ENCODE results near the gene RELL1. TPM values are rescaled to one million over a fixed set of nuclear protein-coding genes. Genes with fewer than 3 reads are reported as not detected.

The RELL1 gene
- total RNA-seq, 2 experiments from 2014 or later, result 48.6 to 50.3 TPM

DNA sequence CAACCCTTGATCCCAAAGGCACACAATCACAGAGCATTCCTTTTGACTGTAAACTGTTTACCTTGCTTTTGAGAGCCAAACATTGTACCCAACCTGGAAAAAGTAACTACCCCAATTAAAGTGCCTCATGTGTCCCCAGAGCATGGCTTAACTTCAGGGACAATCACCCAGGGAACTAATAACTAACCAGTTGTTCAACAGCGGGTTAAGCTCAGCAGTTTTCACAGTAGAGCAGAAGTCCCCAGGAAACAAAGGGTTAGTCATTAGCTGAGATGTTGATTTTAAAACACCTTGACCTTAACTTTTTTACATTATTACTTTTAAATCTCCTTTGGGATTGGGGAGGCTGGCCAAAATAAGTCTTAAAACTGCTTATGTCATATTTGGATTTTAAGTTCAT lies 94.8 kb downstream of the RELL1 start:
- intact Hi-C loops (cut with DNase I, micrococcal nuclease), result no loop called here
- TF ChIP-seq, protein P1, sequence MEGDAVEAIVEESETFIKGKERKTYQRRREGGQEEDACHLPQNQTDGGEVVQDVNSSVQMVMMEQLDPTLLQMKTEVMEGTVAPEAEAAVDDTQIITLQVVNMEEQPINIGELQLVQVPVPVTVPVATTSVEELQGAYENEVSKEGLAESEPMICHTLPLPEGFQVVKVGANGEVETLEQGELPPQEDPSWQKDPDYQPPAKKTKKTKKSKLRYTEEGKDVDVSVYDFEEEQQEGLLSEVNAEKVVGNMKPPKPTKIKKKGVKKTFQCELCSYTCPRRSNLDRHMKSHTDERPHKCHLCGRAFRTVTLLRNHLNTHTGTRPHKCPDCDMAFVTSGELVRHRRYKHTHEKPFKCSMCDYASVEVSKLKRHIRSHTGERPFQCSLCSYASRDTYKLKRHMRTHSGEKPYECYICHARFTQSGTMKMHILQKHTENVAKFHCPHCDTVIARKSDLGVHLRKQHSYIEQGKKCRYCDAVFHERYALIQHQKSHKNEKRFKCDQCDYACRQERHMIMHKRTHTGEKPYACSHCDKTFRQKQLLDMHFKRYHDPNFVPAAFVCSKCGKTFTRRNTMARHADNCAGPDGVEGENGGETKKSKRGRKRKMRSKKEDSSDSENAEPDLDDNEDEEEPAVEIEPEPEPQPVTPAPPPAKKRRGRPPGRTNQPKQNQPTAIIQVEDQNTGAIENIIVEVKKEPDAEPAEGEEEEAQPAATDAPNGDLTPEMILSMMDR (IDR thresholded peaks at IDR 0.05), result no peak
- no peaks in the 10 kb centered on the region for H3K36me3 ChIP-seq (ENCODE audit: insufficient read depth, low read length)
- no peaks in the 10 kb centered on the region for H3K27me3 ChIP-seq (ENCODE audit: control insufficient read depth in 1 of 2, insufficient read depth in 2 of 2, low read length in 2 of 2)
- no peaks in the 10 kb centered on the region for H3K4me1 Mint-ChIP-seq (ENCODE audit: low read depth)
- CTCF ChIA-PET, result interaction anchor here (0.9 kb wide), 1 partner anchor 12 kb away, joined by 3 read pairs; no protein-coding TSS in a partner anchor
- H3K27ac Mint-ChIP-seq, result no peak overlapping the region
- H3K9me3 Mint-ChIP-seq, result no peaks in the 10 kb centered on the region
- H3K36me3 Mint-ChIP-seq (ENCODE audit: low read depth), result no peaks in the 10 kb centered on the region
- H3K4me3 Mint-ChIP-seq, result no peak overlapping the region
- POLR2A ChIA-PET, result no interaction called here
- DNase-seq (no peak), ATAC-seq (ENCODE audit: poor library complexity) (no peak)
- no peaks in the 10 kb centered on the region for H3K4me1 ChIP-seq (ENCODE audit: insufficient read depth, low read length)
- no peak overlapping the region for H3K27ac ChIP-seq (ENCODE audit: low read depth in 1 of 2, low read length in 2 of 2)
- peaks cover 6% of the 10 kb centered on the region for H3K27me3 Mint-ChIP-seq
- H3K9me3 ChIP-seq (ENCODE audit: control insufficient read depth in 1 of 2, insufficient read depth in 1 of 2, low read length in 2 of 2), result no peaks in the 10 kb centered on the region
- H3K4me3 ChIP-seq (ENCODE audit: low read length), result no peak overlapping the region

DNA sequence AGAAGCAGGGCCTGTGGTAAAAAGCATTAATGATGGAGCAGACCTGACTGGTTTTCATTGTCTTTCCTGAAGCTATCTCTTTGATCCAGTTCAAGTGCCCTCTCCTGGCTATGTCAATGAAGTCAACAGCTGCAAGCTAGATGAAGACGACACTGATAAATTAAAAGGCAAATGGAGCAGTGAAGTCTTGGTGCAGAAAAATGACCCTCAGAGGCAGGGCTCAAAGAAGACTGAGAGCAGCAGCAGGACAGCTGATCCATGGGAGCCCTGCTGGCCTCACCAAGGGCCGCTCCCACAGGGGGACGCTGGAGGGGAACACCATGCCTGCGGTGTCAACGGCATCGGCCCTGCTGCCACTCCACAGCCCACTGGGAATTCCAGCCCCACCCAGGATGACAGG lies 96.2 kb downstream of the RELL1 start:
- Mint-ChIP-seq H3K9me3 (no peaks in the 10 kb centered on the region), H3K36me3 (ENCODE audit: low read depth) (no peaks in the 10 kb centered on the region), H3K27ac (no peak overlapping the region), H3K4me1 (ENCODE audit: low read depth) (no peaks in the 10 kb centered on the region), H3K4me3 (no peak overlapping the region), H3K27me3 (peaks cover 14% of the 10 kb centered on the region)
- ChIA-PET POLR2A (no interaction called here), CTCF (no interaction called here)
- ATAC-seq (ENCODE audit: poor library complexity), result no peak
- TF ChIP-seq, protein P1 (IDR thresholded peaks at IDR 0.05), result no peak
- no peaks in the 10 kb centered on the region for H3K27me3 ChIP-seq (ENCODE audit: control insufficient read depth in 1 of 2, insufficient read depth in 2 of 2, low read length in 2 of 2)
- H3K9me3 ChIP-seq (ENCODE audit: control insufficient read depth in 1 of 2, insufficient read depth in 1 of 2, low read length in 2 of 2), result no peaks in the 10 kb centered on the region
- H3K4me1 ChIP-seq (ENCODE audit: insufficient read depth, low read length), result no peaks in the 10 kb centered on the region
- H3K27ac ChIP-seq (ENCODE audit: low read depth in 1 of 2, low read length in 2 of 2), result no peak overlapping the region
- H3K36me3 ChIP-seq (ENCODE audit: insufficient read depth, low read length), result no peaks in the 10 kb centered on the region
- H3K4me3 ChIP-seq (ENCODE audit: low read length), result no peak overlapping the region
- no peak for DNase-seq
- intact Hi-C loops (cut with DNase I, micrococcal nuclease), result no loop called here

DNA sequence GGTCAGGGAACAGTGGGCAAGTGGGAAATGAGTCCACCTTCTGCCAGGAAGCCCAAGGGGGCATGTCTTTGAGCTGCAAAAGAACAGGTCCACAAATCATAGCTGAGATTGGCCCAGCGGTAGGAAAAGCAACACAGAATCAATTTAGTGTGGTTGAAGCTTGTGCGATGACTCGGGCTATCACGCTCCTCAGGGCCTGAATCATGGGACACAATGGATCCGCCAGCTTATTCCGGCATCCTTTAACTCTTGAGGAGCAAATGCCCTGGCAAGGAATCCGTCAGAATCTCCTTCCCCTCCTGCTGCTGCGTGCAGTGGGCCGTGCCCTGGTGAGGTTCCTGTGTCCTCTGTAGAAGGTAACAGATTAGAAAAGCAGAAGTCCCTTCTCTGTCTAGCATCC lies 98.0 kb downstream of the RELL1 start:
- H3K9me3 Mint-ChIP-seq, result no peaks in the 10 kb centered on the region
- ATAC-seq (ENCODE audit: poor library complexity) (no peak), DNase-seq (no peak)
- Histone ChIP-seq H3K36me3 (ENCODE audit: insufficient read depth, low read length) (no peaks in the 10 kb centered on the region), H3K27ac (ENCODE audit: low read depth in 1 of 2, low read length in 2 of 2) (no peak overlapping the region), H3K27me3 (ENCODE audit: control insufficient read depth in 1 of 2, insufficient read depth in 2 of 2, low read length in 2 of 2) (peaks cover 11 to 12% of the 10 kb centered on the region in 2 experiments), H3K4me1 (ENCODE audit: insufficient read depth, low read length) (peaks cover 2% of the 10 kb centered on the region), H3K4me3 (ENCODE audit: low read length) (no peak overlapping the region), H3K9me3 (ENCODE audit: control insufficient read depth in 1 of 2, insufficient read depth in 1 of 2, low read length in 2 of 2) (peaks cover 0 to 3% of the 10 kb centered on the region in 2 experiments)
- peaks cover 6% of the 10 kb centered on the region for H3K36me3 Mint-ChIP-seq (ENCODE audit: low read depth)
- POLR2A ChIA-PET, result no interaction called here
- intact Hi-C loops (cut with DNase I, micrococcal nuclease), result no loop called here
- no peak overlapping the region for H3K4me3 Mint-ChIP-seq
- H3K27me3 Mint-ChIP-seq, result peaks cover 29% of the 10 kb centered on the region
- CTCF ChIA-PET, result no interaction called here
- H3K27ac Mint-ChIP-seq, result no peak overlapping the region
- TF ChIP-seq, protein P1 (IDR thresholded peaks at IDR 0.05), result no peak
- H3K4me1 Mint-ChIP-seq (ENCODE audit: low read depth), result peaks cover 12% of the 10 kb centered on the region

All from CD4-positive, alpha-beta T cell (primary cell).